Ascending aorta (tissue), 2 donors: ENCODE measurements around the gene APOA5. TPM values are rescaled to one million over a fixed set of nuclear protein-coding genes. Genes with fewer than 3 reads are reported as not detected.

Source experiments
- DNase-seq, 2 donors: peaks; one replicate each; pipeline ENCODE4 v3.0.0-alpha.2; 2019; ENCODE audit warnings: low spot score in 2 of 2
- H3K27ac ChIP-seq, 2 donors: fragments of 200-600 bp; sonication (generic); one replicate each; pipeline ENCODE4 v1.5.1; 2016 to 2017; ENCODE audit warnings: mild to moderate bottlenecking in 1 of 2
- H3K27me3 ChIP-seq: fragments of 200-600 bp; sonication (generic); one replicate; pipeline ENCODE4 v1.5.1; 2017
- H3K36me3 ChIP-seq, 2 donors: fragments of 200-600 bp; sonication (generic); one replicate each; pipeline ENCODE4 v1.5.1; 2016
- H3K4me1 ChIP-seq, 2 donors: fragments of 200-600 bp; sonication (generic); one replicate each; pipeline ENCODE4 v1.5.1; 2016 to 2017; ENCODE audit warnings: mild to moderate bottlenecking in 1 of 2
- H3K4me3 ChIP-seq, 2 donors: fragments of 200-600 bp; sonication (generic); one replicate each; pipeline ENCODE4 v1.5.1; 2016 to 2017; ENCODE audit warnings: mild to moderate bottlenecking in 1 of 2
- H3K9me3 ChIP-seq, 2 donors: fragments of 200-600 bp; sonication (generic); one replicate each; pipeline ENCODE4 v1.5.1; 2016
- CTCF ChIP-seq, 3 experiments: fragments of 200-600 bp in 2 of 3; fragments of 450-650 bp in 1 of 3; sonication (generic) in 2 of 3; IDR thresholded peaks; one replicate each; pipeline ENCODE4 v1.5.1; 2016 to 2019; ENCODE audit warnings: antibody characterized with exemption in 3 of 3, mild to moderate bottlenecking in 1 of 3, moderate library complexity in 1 of 3
- intact Hi-C: fragments of 100-400 bp; cut with DNase I; formaldehyde crosslinking; loops from one replicate; pipeline ENCODE4 v1.15.1; 2023
- total RNA-seq: library from RNA; depleted of rRNA; stranded (reverse); fragments of >200 nt; gene quantifications from one replicate; pipeline ENCODE4 v1.1.0, GENCODE V29; 2016

Gene APOA5
- not detected for total RNA-seq

GRCh38 chr11:116791813-116792143 lies at the start of gene APOA5:
APOA5 (minus strand) TSS chr11:116791879; CDS start chr11:116791860, 19 bp downstream.
- intact Hi-C loops = loop anchor here (1.0 to 2.0 kb wide), 3 partner anchors 45 to 435 kb away; no protein-coding TSS in a partner anchor
- H3K9me3 ChIP-seq = no peaks in the 10 kb centered on the region
- no peak for DNase-seq
- H3K4me3 ChIP-seq = peak within 1 kb of the TSS in 1 of 2 donors; percentile 40
- peaks cover 0 to 8% of the 10 kb centered on the region in 2 donors for H3K4me1 ChIP-seq
- no peaks in the 10 kb centered on the region for H3K27me3 ChIP-seq
- no peaks in the 10 kb centered on the region for H3K36me3 ChIP-seq
- TF ChIP-seq CTCF (IDR thresholded peaks at IDR 0.05) = no peak
- H3K27ac ChIP-seq = no peak within 1 kb of the TSS

DNA sequence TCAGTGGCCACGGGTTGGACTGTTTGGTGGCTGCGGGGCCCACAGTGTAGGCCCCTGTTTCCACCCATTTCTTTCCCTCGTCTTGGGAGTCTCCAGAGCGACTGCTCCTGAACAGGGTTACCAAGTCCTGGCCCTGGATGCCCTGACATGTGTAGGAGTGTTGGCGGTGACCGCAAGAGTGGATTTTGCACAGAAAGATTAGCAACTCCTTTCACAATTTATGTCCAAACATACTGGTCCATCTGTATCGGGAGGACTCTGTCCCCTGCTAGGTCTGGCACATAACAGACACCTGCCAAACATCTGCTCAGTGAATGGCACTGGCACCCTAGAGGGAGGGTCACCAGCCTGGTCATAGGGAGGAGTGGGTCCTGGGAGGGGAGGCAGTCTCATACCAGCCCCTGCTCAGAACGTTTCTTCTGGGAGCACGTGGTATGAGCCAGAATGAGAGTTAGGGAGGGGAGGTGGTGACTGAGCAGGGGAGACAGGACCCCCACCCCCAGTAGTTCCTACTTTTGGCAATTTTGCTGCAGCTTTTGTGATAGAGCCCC lies 49.1 kb upstream of the APOA5 start:
- no peak for TF ChIP-seq CTCF (IDR thresholded peaks at IDR 0.05)
- no peaks in the 10 kb centered on the region for H3K9me3 ChIP-seq

GRCh38 chr11:116840224-116840745 lies 48.6 kb upstream of the APOA5 start:
- TF ChIP-seq CTCF (IDR thresholded peaks at IDR 0.05) = no peak
- Histone ChIP-seq H3K4me3 (no peak overlapping the region), H3K27me3 (no peaks in the 10 kb centered on the region), H3K27ac (no peak overlapping the region), H3K36me3 (peaks cover 12 to 20% of the 10 kb centered on the region in 2 donors), H3K4me1 (peaks cover 6 to 8% of the 10 kb centered on the region in 2 donors), H3K9me3 (no peaks in the 10 kb centered on the region)
- DNase-seq = no peak
- intact Hi-C loops = no loop called here

More for the DNA sequence above, 49.1 kb upstream of the APOA5 start:
- H3K27ac ChIP-seq = no peak overlapping the region
- no peak for DNase-seq
- H3K27me3 ChIP-seq = no peaks in the 10 kb centered on the region
- peaks cover 17 to 25% of the 10 kb centered on the region in 2 donors for H3K36me3 ChIP-seq
- no peak overlapping the region for H3K4me3 ChIP-seq
- intact Hi-C loops = no loop called here
- peaks cover under 1 to 4% of the 10 kb centered on the region in 2 donors for H3K4me1 ChIP-seq

GRCh38 chr11:116838321-116839084 lies 46.8 kb upstream of the APOA5 start:
- TF ChIP-seq CTCF (IDR thresholded peaks at IDR 0.05) = no peak
- Histone ChIP-seq H3K4me3 (no peak overlapping the region), H3K36me3 (peaks cover under 1 to 8% of the 10 kb centered on the region in 2 donors), H3K27me3 (no peaks in the 10 kb centered on the region), H3K27ac (no peak overlapping the region), H3K9me3 (no peaks in the 10 kb centered on the region), H3K4me1 (peaks cover 11 to 12% of the 10 kb centered on the region in 2 donors)
- intact Hi-C loops = no loop called here
- DNase-seq = no peak

- TF ChIP-seq CTCF (IDR thresholded peaks at IDR 0.05) = no peak
- peak within 1 kb of the TSS; percentile 88 to 92 for H3K27ac ChIP-seq
- intact Hi-C loops = no loop called here
- H3K4me1 ChIP-seq = peaks cover 11 to 12% of the 10 kb centered on the region in 2 donors
- no peak within 1 kb of the TSS for H3K4me3 ChIP-seq
- H3K27me3 ChIP-seq = no peaks in the 10 kb centered on the region
- no peaks in the 10 kb centered on the region for H3K9me3 ChIP-seq
- no peaks in the 10 kb centered on the region for H3K36me3 ChIP-seq
- DNase-seq = no peak
These were observed 45.8 kb upstream of the APOA5 start, which contains the start of gene APOA1 for GRCh38 chr11:116837231-116838091. APOA1 (minus strand) TSS chr11:116837622; CDS start chr11:116837387, 235 bp downstream.
